HG03460 (cell line): ENCODE data around the gene NRM.
"Not testable (repeated sequence)": the region's sequence is repeated elsewhere in the genome, so short reads cannot be mapped to it uniquely, and the experiment has no call there.

Experiments
- ATAC-seq: cut with Tn5 transposase; IDR thresholded peaks from one replicate; pipeline ENCODE4 v1.9.1; 2021; ENCODE audit not compliant: unreplicated experiment

Gene NRM, protein sequence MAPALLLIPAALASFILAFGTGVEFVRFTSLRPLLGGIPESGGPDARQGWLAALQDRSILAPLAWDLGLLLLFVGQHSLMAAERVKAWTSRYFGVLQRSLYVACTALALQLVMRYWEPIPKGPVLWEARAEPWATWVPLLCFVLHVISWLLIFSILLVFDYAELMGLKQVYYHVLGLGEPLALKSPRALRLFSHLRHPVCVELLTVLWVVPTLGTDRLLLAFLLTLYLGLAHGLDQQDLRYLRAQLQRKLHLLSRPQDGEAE

DNA sequence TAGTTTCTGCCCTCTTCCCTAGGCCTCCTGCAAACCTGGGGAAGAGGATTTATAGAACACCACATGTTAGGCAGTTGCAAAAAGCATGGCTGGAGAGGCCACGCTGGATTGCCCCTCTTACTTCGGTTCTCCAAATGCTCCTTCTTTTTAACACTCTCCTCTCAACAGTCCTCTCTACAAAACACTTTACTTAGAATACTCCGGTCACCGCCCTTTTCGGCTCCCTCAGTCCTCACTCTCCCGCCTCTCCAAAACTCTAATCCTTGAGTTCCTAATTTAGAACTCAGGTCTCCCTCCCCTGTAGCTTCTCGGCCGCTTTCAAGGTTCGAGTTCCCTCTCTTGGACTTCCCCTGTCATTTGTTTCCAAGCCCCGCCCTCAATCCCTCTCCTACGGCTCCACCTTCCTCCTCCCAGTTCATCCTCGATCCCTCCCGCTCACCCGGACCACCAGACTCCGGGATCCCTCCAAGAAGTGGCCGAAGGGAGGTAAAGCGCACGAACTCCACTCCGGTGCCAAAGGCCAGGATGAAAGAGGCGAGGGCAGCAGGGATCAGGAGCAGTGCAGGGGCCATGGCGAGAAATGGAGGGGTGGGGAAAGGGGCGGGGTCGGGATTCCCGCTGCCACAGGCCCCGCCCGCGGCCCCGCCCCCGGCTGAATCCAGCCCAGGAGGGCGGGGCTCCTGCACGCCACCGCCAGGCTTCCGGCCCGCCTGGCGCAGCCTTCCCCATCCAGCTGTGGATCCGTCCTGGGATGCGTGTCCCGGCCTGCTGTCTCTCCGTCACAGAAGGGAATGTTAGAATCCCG is at the start of gene NRM:
Gene NRM, minus strand, starts transcription at position 582 of the 805 bp plus-strand sequence. Its CDS starts 10 bp downstream, at position 572.
- ATAC-seq: no peak

DNA sequence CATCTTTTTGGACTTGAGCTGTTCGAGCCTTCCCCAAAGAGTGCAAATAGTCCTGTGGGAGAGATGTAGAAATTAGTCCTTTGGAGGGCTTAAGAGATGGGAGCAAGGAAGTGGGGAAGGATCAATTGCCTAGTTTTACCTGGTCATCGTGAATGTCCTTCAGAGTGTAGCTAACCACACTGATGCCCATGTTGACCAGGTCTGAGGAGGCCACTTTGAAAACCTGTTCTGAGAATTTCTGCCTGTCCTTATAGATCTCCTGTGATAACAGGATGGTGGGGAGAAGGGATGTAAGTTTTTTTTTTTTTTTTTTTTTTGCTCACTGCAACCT is 49.7 kb upstream of the NRM start:
- ATAC-seq: no peak

DNA sequence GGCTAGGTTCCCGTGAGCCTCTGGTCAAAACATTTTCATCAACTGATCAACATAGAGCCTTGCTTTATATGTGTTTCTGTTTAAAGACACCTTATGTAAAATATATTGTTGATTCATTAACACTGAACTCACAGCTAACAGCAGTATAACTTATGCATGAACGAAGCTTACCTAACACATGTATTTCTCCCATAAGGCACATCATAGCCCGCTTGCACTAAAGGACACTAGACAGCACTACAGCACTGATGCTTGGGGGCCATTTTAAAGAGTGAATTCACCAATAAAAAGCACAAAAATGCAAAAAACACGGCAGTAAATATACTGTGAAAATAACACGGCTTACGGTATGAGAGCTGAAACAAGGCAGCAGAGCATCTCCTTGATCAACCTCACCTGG is 47.7 kb upstream of the NRM start:
- no peak for ATAC-seq

DNA sequence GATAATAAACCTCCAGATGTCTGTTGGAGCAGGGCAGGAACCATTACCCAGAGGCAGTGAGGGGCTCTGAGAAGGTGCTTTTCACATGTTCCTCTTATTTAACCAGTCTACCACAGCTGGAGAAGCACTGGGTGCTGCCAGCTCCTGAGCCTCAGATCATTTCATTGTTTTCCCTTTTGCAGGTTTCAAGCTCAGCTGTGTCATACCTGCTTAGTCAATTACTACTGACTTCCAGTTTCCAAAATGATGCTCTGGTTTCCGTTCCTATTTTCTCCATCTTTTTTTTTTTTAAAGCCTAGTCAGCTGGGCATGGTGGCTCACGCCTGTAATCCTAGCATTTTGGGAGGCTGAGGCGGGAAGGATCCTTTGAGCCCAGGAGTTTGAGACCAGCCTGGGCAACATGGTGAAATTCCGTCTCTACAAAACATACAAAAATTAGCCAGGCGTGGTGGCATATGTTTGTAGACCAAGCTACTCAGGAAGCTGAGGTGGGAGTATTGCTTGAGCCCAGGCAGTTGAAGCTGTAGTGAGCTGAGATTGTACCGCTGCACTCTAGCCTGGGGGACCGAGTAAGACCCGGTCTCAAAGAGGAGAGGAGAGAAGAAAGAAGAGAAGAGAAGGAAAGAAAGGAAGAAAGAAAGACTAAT is 45.0 kb upstream of the NRM start:
- peak; percentile 38 for ATAC-seq

DNA sequence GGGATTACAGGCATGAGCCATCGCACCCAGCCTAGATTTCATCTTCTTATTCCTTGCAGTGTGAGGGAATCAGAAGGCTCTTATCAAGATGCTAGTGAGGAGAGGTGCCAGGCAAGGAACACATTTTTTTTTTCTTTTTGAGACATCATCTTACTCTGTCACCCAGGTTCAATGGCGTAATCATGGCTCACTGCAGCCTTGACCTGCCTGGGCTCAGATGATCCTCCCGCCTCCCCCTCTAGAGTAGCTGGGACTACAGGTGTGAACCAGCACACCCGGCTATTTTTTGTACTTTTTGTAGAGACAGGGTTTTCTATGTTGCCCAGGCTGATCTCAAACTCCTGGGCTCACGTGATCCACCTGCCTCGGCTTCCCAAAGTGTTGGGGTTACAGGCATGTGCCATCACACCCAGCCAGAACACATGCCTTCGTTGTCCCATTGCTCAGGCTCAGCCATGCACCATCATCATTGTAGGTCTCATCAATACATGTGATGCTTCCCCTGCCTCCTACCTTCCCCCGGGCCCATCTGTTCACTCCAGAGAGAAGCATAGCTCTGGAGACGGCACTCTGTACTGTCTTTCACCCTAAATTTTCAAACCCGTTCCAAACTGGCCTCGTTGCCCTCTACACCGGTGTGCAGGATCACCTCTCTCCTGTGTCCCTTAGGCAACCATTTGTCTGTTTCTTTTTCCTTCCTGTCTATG is 41.6 kb upstream of the NRM start:
- no peak for ATAC-seq

DNA sequence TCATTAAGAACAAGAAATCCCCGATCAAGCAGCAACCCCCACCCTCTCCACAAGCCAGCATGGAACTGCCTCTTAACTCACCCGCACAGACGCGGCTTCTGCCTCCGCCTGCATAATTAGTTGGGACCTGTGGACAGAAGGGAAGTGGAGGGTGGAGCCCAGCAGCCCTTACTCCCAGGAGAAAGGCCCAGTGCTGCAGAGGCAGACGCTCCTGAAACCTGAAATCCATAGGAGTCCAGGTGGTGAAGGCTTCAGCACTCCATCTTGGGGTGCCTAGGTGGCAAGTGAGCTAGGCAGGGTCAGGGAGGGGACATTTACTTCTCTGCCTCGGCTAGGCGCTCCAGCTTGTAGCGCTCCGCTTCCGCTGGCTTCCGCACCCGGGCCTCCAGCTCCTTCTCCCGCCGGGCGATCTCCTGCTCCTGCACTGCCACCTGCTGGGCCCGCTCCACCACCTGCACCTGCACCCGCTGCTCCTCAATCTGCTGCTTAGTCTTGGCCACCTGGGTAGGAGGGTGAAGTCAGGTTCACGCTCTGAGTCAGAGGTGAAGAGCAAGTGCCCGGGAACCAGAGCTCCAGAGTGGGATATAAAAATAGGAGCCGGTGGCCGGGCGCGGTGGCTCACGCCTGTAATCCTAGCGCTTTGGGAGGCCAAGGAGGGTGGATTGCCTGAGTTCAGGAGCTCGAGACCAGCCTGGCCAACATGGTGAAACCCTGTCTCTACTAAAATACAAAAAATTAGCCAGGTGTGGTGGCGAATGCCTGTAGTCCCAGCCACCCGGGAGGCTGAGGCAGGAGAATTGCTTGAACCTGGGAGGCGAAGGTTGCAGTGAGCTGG is 40.0 kb upstream of the NRM start:
- ATAC-seq: peak; percentile 59

DNA sequence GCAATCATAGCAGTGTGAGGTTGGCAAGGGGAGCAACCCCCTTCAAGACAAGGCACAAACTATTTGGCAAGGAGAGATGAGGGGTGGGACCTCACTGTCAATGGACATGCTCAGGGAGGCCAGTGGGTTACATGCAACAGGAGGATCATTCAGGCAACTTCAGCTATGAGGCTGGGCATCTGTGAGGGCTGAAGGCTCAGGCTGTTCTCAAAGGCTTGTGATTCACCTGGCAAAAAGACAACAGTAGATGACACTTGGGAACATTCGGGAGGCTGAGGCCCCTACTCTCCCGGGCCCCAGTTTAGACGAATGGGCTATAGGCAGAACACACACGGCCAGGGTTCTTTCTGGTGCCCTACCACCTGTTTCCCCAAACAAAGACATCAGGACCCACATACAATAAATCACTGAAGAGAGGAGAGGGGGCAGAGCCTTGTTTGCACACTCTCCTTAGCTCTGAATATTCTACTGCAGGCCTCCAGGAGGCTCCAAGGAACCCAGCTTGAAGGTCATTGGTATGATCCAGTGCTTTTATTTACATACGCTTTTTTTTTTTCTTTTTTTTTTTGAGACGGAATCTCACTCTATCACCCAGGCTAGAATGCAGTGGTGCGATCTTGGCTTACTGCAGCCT is 37.3 kb upstream of the NRM start:
- ATAC-seq: no peak

DNA sequence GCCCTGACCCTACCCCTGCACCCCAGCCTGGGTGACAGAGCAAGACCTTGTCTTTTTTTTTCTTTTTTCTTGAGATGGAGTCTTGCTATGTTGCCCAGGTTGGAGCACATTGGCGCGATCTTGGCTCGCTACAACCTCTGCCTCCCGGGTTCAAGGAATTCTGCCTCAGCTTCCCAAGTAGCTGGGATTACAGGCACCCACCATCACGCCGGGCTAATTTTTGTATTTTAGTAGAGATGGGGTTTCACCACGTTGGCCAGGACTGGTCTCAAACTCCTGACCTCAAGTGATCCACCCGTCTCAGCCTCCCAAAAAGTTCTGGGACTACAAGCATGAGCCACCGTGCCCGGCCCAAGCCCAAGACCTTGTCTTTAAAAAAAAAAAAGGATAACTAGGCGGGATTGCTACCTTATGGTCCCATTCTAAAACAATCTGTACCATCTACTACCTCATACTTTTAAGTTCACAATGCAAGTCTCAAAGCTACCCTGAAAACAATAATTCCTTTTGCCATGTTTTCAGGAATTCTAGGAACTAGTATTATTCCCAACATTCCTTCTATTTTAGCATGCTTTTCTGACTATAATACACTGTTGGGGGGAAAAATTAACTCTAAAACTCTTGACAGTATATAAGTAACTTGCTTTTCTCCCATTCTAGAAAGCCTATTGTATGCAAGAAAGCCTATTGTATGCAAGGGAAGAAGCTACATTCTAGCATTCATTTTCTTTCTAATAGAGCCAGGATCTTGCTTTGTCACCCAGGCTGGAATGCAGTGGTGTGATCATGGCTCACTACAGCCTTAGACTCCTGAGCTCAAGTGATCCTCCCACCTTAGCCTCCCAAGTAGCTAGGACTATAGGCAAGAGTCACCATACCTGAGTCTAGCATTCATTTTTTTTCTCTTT is 36.0 kb upstream of the NRM start:
- no peak for ATAC-seq

DNA sequence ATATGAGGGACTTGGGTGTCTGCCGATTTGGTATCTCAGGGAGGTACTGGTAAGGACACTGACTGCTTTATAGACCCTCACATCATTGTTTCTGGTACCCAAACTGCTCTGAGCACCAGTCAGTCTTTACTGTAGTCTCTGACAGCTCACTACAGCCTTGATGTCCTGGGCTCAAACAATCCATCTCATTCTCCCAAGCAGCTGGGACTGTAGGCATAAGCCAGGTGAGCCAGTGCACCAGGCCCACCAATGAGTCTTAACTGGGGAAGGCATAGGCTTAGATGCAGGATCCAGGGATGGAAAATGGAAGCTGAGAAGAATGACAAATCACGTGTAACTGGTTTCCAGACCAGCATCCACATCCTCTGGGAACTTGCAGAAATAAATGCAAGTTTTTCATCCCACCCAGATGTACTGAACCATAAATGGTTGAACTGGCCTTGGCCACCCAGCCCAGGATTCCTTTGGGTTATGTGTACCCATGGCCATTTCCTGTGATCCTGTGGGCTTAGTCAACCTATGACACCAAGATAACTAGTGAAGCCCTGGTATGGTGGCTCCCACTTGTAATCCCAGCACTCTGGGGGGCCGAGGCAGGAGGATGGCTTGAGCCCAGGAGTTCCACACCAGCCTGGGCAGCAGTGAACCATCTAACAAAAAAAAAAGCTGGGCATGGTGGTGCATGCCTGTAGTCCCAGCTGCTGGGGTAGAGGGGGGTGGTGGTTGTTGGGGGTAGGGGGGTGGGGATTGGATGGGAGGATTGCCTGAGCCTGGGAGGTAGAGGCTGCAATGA is 35.1 kb upstream of the NRM start:
- ATAC-seq: no peak

DNA sequence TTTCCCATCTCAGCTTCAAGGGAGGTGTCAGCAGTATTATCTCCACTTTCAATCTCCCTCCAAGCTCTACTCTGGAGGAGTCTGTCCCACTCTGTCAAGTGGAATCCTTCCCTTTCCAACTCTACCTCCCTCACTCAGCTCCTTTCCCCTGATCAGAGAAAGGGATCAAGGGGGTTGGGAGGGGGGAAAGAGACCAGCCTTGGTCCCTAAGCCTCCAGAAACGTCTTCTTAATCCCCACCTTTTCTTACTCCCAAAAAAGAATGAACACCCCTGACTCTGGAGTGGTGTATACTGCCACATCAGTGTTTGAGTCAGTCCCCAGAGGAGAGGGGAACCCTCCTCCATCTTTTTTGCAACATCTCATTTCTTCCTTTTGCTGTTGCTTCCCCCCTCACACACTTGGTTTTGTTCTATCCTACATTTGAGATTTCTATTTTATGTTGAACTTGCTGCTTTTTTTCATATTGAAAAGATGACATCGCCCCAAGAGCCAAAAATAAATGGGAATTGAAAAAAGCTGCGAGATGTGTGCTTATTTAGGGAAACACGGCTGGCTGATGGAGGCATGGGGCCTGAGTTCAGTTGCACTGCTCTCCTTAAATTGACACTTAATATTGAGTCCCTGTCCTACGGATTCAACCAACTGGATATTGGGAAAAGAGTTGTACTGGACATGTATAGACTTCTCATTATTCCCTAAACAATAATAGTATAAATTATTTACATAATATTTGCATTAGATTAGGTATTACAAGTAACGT is 34.3 kb upstream of the NRM start:
- ATAC-seq: no peak

DNA sequence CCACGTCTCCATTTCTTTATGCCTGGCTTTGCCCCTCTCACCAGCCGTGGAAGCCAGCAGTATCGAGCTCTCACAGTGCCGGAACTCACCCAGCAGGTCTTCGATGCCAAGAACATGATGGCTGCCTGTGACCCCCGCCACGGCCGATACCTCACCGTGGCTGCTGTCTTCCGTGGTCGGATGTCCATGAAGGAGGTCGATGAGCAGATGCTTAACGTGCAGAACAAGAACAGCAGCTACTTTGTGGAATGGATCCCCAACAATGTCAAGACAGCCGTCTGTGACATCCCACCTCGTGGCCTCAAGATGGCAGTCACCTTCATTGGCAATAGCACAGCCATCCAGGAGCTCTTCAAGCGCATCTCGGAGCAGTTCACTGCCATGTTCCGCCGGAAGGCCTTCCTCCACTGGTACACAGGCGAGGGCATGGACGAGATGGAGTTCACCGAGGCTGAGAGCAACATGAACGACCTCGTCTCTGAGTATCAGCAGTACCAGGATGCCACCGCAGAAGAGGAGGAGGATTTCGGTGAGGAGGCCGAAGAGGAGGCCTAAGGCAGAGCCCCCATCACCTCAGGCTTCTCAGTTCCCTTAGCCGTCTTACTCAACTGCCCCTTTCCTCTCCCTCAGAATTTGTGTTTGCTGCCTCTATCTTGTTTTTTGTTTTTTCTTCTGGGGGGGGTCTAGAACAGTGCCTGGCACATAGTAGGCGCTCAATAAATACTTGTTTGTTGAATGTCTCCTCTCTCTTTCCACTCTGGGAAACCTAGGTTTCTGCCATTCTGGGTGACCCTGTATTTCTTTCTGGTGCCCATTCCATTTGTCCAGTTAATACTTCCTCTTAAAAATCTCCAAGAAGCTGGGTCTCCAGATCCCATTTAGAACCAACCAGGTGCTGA is 33.3 kb upstream of the NRM start:
- ATAC-seq: not testable (repeated sequence)

DNA sequence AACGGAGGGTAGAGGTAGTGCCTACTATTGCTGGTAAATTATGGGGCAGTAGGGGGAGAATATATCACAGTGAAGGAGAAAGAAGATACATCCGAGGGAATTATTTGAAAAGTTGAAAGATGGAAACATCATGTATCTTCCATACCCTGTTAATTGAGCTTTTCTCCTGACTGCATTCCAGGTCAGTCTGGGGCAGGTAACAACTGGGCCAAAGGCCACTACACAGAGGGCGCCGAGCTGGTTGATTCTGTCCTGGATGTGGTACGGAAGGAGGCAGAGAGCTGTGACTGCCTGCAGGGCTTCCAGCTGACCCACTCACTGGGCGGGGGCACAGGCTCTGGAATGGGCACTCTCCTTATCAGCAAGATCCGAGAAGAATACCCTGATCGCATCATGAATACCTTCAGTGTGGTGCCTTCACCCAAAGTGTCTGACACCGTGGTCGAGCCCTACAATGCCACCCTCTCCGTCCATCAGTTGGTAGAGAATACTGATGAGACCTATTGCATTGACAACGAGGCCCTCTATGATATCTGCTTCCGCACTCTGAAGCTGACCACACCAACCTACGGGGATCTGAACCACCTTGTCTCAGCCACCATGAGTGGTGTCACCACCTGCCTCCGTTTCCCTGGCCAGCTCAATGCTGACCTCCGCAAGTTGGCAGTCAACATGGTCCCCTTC is 32.5 kb upstream of the NRM start:
- not testable (repeated sequence) for ATAC-seq

DNA sequence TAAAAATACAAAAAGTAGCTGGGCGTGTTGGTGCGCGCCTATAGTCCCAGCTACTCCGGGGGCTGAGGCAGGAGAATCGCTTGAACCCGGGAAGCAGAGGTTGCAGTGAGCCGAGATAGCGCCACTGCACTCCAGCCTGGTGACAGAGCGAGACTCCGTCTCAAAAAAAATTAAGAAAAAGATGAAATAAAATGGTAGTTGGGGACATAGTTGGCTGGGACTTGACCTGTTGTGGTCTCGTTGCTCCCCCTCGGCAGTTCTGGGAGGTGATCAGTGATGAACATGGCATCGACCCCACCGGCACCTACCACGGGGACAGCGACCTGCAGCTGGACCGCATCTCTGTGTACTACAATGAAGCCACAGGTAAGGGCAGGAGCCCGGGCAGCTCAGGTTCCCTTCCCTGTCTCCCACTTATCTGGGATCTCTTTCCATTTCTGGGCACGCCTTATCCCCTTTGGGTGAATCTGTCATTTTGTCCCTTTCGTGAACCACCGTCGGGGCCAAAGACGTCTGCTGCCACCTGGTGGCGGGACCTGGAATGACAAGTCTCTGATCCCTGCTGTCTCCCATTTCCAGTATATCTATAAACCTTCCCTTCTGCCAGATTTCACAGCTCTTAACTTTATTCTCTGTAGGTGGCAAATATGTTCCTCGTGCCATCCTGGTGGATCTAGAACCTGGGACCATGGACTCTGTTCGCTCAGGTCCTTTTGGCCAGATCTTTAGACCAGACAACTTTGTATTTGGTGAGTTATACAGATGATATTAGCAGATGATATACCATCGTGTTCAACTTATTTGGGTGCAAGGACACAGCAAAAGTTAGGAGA is 31.7 kb upstream of the NRM start:
- ATAC-seq: no peak

DNA sequence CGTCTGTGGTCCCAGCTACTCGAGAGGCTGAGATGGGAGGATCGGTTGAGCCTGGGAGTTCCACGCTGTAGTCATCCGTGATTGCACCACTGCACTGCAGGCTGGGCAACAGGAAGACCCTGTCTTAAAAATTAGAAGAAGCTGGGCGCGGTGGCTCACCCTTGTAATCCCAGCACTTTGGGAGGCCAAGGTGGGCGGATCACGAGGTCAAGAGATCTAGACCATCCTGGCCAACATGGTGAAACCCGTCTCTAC is 31.2 kb upstream of the NRM start:
- not testable (repeated sequence) for ATAC-seq

DNA sequence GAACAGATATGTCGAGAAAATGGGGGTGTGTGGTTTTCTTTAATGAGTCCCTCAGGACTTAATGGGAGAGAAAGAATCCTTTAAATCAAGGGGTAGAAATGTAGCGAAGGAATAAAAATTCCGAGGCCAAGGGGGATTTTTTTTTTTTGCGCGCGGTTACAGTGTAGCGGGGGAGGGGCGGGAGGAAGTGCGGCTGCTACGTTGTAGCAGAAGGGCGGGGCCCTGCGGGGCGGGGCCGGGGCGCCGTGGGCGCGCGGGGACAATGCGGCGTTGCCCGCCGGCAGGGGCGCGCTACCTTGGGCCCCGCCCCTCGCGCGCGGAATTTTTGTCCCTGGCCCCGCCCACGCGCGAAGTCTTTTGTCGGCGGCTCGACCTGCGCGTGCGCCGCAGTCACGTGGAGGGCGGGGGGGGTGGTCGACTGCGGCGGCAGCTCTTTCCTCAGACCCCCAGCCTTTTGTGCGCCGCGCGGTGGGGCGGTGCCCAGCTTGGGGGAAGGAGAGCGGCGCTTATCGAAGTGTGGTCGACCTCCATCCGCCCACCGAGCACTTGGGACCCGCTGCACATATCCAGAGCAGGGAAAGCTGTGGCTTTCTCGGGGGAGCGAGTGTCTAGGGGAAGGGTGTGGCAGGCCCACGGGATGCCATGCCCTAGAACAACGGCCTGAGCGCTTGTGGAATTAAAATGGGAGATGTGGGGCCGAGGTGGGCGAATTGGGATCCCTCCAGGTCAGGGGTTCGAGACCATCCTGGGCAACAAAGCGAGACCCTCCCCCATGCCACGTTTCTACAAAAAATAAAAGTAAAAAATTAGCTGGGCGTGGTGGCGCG is 30.6 kb upstream of the NRM start:
- no peak for ATAC-seq
